ENCODE measurements around the gene CRADD. TPM values are rescaled to one million over a fixed set of nuclear protein-coding genes. Genes with fewer than 3 reads are reported as not detected.
"Not testable (repeated sequence)": the region's sequence is repeated elsewhere in the genome, so short reads cannot be mapped to it uniquely, and the experiment has no call there.

Gene CRADD
- total RNA-seq, 4 donors from 2014 or later: 16.1 to 43.3 (median 26.5) TPM

- intact Hi-C loops (cut with DNase I; ENCODE audit: low total_unique reads): no loop called here
- 83 to 85% methylated on average over 3 of the region's 3 CpGs for WGBS, 2 donors
- TF ChIP-seq POLR2A (IDR thresholded peaks at IDR 0.05) (no peak), CTCF (IDR thresholded peaks at IDR 0.05) (no peak)
- H3K4me3 ChIP-seq (ENCODE audit: low read depth, poor library complexity, severe bottlenecking): no peak overlapping the region
- DNase-seq (ENCODE audit: low spot score in 2 of 2): no peak
These were observed 248.5 kb downstream of the CRADD start for GRCh38 chr12:93925585-93926205.

- no peak for DNase-seq (ENCODE audit: low spot score in 2 of 2)
- intact Hi-C loops (cut with DNase I; ENCODE audit: low total_unique reads): no loop called here
- no peak overlapping the region for H3K4me3 ChIP-seq (ENCODE audit: low read depth, poor library complexity, severe bottlenecking)
- TF ChIP-seq CTCF (IDR thresholded peaks at IDR 0.05) (no peak), POLR2A (IDR thresholded peaks at IDR 0.05) (no peak)
- WGBS, 2 donors: 89% methylated on average over 4 of the region's 4 CpGs
These were observed 249.1 kb downstream of the CRADD start for GRCh38 chr12:93926237-93926636.

GRCh38 chr12:93929081-93929480 lies 251.9 kb downstream of the CRADD start:
- DNase-seq (ENCODE audit: low spot score in 2 of 2); H3K4me3 ChIP-seq (ENCODE audit: low read depth, poor library complexity, severe bottlenecking); intact Hi-C loops (cut with DNase I; ENCODE audit: low total_unique reads): not testable (repeated sequence)
- 91 to 93% methylated on average over 4 of the region's 4 CpGs for WGBS, 2 donors

GRCh38 chr12:93937812-93938211 lies 260.6 kb downstream of the CRADD start:
- TF ChIP-seq POLR2A (IDR thresholded peaks at IDR 0.05): no peak
- TF ChIP-seq CTCF (IDR thresholded peaks at IDR 0.05): no peak
- H3K4me3 ChIP-seq (ENCODE audit: low read depth, poor library complexity, severe bottlenecking): no peak overlapping the region
- intact Hi-C loops (cut with DNase I; ENCODE audit: low total_unique reads): no loop called here
- 80 to 97% methylated on average over 7 of the region's 7 CpGs for WGBS, 2 donors
- DNase-seq (ENCODE audit: low spot score in 2 of 2): no peak

- DNase-seq (ENCODE audit: low spot score in 2 of 2): no peak
- H3K4me3 ChIP-seq (ENCODE audit: low read depth, poor library complexity, severe bottlenecking): no peak overlapping the region
- TF ChIP-seq CTCF (IDR thresholded peaks at IDR 0.05): no peak
- no peak for TF ChIP-seq POLR2A (IDR thresholded peaks at IDR 0.05)
- 88 to 97% methylated on average over 3 of the region's 3 CpGs for WGBS, 2 donors
- intact Hi-C loops (cut with DNase I; ENCODE audit: low total_unique reads): no loop called here
These were observed 261.1 kb downstream of the CRADD start for GRCh38 chr12:93938317-93938716.

GRCh38 chr12:93938931-93939330 lies 261.8 kb downstream of the CRADD start:
- H3K4me3 ChIP-seq (ENCODE audit: low read depth, poor library complexity, severe bottlenecking): no peak overlapping the region
- TF ChIP-seq POLR2A (IDR thresholded peaks at IDR 0.05) (no peak), CTCF (IDR thresholded peaks at IDR 0.05) (no peak)
- intact Hi-C loops (cut with DNase I; ENCODE audit: low total_unique reads): no loop called here
- 70 to 75% methylated on average over 2 of the region's 2 CpGs for WGBS, 2 donors
- no peak for DNase-seq (ENCODE audit: low spot score in 2 of 2)
